DMS 273 treated with DMSO at 0.1 percent for 48 hours (cell line): ENCODE measurements around the gene GRAMD2B.
"Not testable (repeated sequence)": the region's sequence is repeated elsewhere in the genome, so short reads cannot be mapped to it uniquely, and the experiment has no call there.

Source experiments
- DNase-seq: peaks from one replicate; lab custom pipeline; 2025; lab: John Stamatoyannopoulos, UW

Gene GRAMD2B

DNA sequence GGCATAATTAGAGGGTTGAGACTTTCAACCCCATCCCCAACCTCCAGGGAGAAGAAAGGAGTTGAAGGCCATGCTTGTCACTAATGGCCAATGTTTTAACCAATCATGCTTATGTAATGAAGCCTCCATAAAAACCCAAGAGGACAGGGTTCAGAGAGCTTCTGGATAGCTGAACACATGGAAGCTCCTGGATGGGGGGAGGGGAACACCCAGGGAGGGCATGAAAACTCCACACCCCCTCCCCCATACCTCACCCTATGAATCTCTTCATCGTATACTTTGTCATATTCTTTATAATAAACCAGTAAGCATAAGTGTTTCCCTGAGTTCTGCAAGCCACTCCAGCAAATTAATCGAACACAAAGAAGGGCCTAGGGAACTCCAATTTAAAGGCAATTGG lies 90.1 kb downstream of the GRAMD2B start:
- DNase-seq: no peak

DNA sequence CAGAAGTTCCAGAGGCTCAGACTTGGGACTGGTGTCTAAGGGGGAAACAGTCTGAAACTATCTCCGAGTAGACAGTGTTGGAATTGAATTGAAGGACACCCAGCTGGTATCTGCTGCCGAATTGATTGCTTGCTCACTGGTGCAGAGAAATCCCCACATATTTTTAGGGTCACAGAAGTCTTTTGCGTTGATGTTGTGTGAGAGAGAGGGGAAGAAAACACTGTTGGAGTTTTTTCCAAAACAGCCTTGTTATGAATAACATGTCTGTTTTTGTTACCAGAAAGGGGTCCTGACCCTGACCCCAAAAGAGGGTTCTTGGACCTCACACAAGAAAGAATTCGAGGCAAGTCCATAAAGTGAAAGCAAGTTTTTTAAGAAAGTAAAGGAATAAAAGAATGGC lies 90.5 kb downstream of the GRAMD2B start:
- DNase-seq: no peak

DNA sequence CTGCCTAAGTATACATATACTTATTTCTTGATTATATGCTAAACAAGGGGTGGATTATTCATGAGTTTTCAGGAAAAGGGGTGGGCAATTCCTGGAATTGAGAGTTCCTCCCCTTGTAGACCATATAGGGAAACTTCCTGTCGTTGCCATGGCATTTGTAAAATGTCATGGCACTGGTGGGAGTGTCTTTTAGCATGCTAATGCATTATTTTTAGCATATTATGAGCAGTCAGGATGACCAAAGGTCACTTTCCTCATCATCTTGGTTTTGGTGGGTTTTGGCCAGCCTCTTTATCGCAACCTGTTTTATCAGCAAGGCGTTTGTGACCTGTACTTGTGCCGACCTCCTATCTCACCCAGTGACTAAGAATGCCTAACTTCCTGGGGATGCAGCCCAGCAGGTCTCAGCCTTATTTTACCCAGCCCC lies 90.9 kb downstream of the GRAMD2B start:
- DNase-seq: no peak

DNA sequence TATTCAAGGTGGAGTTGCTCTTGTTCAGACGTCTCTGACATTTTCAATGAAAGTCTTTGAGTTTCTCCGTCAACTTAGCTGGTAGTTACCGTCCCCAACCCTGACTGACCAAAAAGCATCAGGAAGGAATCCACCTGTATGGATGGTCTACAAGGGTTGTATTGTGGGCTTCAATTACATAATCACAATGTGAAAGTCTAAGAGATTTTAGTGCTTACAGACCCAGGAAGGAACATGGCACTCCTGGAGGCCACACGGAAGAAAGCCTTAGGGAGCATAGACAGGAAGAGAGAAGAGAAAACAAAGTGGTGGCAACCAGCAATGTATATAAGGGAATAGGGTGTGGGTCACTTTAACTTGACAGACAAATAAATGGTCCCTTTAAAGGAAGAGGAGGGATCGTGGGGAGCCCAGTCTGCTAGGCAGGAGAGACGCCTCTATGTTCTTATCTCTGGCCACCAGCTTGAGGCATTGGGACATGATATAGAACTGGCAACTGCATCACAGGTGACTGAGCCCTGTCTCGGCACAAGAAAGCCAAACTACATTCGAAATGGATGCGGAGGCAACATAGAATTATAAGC lies 91.4 kb downstream of the GRAMD2B start:
- DNase-seq: no peak

DNA sequence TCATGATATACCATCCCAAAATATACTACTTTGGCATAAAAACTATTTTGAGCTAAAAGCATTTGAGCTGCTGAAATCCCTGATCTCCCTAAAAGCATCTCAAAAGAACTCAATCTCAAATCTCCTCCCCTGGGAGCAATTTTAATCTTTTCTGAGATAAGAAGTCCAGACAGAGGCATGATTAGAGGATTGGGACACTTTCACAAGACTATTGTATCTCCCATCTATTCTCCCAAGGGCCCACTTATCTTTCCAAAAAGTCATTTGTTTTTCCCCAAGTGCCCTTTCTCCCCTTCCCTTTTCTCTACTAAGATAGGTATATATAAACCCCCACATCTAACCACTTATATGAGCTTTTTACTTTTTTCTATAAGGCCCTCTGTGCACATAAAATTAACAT lies 92.1 kb downstream of the GRAMD2B start:
- DNase-seq: no peak

DNA sequence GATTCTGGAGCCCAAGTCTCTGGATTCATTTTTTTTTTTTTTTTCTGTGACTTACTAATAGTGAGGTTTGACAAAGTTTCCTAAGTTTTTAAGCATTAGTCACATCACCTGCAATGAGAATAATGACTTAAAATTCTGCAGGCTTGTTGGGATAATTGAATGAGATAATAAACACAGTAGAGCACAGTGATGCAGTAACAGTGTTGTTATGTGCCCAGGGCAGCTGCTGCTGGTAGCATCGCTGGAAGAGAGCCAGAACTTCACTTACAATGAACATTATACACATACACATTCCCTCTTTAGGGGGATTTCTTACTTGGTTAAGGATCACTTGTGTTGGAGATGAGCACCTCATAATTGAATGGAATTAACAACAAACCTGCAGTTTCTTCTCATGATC lies 92.9 kb downstream of the GRAMD2B start:
- no peak for DNase-seq

DNA sequence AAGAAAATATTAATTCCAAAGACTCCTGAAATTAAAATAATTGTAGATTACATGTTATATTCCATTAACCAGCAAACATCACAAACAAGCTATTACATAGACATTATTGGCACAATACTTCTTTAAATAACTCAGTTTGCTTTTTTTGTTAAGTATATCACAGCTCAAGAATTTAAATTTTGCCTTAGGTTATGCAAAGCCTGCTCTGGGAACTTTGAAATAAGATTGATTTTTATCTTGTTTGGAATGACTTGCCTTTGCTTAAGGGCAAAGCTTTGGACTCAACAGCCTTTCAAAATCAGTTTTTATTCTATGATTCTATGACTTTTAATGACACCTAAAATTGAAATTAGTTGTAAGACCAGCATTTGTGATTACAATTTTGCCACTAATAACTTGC lies 93.6 kb downstream of the GRAMD2B start:
- no peak for DNase-seq

DNA sequence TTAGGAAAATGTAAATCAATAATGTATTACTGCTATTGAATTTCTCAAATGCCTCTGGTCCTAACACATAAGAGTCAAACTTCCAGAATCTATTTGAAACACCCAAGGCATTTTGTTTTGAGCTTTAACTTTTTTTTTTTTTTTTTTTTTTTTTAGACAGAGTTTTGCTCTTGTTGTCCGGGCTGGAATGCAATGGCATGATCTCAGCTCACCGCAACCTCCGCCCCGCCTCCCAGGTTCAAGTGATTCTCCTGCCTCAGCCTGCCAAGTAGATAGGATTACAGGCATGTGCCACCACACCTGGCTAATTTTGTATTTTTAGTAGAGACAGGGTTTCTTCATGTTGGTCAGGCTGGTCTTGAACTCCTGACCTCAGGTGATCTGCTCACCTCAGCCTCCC lies 96.0 kb downstream of the GRAMD2B start:
- DNase-seq: not testable (repeated sequence)

DNA sequence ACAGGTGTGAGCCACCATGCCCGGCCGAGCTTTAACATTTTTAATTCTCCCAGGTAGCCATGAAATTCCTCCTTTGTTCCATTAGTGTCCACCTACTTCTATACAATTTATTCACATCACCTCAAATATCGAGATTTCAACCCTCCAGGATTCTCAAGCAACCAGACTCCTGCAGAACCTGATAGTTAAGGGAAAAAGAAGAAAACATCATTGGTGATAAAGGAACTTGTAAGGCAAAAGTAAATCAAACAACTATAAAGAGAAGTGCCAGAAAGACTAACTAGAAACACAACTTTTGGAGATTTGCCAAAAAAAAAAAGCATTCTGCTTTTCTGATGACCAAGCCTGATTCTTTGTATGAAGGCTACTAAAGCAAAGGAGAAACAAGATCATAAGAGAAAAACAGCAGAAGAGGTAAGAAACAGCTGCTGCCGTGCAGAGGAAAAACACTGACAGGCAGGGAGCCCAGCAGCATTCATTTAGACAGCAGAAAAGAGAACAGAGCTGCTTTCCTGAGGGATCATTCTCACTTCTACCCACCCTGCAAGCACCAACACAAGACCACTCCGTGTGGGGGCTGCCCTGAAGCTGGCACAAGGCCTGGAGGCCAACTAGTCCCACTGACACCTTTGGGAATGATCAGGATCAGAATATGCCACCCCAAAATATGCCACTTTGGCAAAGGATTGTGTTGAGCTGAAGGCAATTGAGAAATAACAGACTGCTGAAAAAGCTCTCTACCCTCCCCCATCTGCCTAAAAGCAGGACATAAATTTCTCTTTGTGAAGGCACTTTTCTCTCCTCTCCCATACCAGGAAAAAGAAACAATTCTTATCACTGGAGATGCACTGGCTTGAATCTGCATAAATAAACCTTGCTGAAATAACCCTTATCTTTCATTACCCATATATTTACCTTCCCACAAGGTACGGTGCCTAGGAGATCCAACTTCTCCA lies 96.7 kb downstream of the GRAMD2B start:
- DNase-seq: no peak

DNA sequence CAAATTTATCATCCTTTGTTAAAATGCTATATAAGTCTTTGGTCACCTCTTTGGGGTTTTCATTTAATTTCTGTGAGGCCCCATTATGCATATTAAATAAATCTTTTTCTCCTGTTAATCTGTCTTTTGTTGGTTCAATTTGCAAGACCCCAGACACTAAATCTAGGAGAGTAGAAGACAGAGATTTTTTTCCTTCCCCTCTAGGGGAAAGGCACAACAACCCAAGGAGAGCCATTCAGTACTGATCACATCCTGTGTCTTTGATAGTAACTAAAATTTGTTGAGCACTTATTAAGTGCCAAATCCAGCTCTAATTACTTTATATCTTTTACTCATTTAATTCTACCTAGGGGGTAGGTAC lies 97.4 kb downstream of the GRAMD2B start:
- no peak for DNase-seq

DNA sequence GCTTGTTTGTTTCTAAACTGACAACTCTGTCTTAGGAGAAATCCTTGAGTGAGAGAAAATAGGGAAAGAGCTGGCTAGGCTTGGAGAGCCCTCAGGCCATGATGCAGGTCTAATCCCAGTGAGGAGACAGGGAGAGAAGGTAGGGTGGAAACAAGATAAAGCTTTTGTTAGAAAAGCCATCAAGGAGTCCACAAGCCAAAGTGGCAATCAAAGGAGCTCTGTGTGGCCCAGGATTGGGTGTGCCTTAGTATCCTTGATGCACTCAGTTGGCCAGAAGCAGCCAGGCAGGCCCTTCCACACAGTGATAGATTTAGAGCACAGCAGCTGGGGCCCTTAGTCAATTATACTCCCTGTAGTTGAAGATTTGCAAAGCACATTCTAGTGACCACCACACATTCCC lies 97.9 kb downstream of the GRAMD2B start:
- no peak for DNase-seq

DNA sequence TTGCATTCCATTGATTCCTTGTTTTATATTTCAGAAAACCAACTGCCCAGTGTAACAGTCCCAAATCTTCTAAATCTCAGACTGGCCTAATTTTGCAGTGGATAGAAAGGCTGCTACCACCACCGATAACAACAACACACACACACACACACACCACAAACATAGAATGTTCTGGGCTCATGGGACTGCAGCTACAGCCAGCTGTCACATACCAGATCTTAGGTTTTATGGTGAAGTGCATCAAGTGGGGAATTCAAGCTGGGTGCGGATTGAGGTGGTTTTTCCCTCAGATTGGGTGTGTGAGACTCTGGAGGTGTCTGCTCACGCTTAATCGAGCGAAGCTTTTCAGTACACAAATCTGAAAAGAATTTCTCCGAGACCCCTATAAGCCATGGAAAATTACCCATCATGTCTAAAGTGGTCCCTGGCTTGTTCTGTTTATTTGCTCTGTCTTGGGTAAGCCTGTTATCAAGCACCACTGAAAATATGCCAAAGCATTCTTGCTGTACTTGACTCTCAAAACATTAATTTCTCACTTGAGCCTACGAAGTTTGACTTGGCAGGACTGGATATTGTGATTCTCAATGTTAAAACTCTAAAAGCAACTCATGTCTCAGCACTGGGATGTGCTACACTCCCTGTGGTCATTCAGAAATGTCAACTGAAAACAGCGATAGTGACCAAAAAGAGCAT lies 100.8 kb downstream of the GRAMD2B start:
- no peak for DNase-seq

DNA sequence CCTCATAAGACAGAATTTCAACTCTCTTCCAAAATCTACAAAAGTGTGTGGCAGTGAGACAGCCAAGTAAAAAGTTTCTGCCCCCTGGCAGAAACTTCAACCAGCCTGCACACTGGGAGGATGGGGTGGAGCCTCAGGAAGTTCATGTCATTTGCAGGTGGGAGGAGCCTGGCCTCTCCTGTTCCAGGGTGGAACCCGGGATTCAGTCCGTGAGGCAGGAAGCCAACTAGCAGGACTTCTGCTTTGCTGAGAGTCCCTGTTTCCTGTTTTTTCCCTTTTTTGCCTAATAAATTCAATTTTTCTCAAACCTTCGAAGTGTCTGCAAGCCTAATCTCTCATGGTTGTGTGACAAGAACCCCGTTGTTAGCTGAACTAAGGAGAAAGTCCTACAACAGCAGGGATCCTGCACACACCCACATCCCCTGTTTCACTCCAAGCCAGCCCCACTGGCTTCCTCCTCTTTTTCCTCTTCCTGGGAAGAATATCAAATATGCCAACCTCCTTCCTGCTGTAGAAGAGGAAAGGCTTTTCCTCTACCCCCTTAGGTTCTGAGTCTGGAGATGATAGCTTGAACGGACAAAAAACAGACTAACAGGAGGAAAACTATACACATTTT lies 102.5 kb downstream of the GRAMD2B start:
- DNase-seq: no peak

DNA sequence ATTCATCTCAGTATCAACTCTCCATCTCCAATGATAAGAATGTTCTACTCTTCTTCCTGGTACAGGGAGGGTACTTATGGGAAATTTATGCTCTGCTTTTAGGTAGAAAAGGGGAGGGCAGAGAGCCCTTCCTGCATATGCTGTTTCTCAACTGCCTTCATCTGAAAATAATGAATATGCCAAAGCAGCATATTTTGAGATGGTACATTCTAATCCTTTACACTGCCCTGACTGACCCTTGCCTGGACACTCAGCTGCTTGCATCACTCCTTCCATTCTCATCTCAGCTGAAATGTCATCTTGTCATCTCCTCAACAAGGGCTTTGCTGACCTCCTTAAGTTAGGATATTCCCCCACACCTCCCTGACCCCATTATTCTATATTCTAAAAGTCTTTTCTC lies 103.3 kb downstream of the GRAMD2B start:
- no peak for DNase-seq

DNA sequence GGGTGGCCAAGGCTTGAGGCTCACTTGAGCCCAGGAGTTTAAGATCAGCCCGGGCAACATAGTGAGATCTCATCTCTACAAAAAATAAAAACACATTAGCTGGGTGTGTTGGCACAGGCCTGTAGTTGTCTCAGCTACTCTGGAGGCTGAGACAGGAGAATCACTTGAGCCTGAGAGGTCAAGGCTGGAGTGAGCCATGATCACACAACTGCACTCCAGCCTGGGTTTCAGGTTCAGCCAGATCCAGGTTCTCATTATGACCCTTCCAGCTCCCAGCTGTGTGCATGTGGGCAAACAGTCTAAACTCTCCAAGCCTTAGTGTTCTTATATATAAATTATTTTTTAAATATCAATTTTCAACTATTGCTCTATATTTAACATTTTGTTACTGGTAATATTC lies 103.9 kb downstream of the GRAMD2B start:
- no peak for DNase-seq

DNA sequence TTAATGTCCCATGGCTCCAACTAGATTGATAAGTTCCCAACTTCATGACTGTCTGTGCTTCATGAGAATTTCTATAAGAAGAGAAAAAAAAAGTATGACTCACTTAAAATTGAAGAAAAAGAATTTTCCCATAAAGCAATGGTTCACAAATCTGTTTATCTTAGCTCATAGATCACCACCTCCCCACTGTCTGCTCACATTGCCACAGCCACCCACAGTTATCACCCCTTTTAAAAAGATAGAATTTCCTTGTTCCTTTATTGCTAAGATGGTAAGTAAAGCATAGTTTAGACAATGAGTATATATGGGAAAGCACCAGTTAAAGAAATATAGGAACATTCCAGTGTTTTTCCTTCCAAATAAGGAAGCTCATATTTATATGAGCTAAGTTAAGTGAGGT lies 104.7 kb downstream of the GRAMD2B start:
- no peak for DNase-seq

DNA sequence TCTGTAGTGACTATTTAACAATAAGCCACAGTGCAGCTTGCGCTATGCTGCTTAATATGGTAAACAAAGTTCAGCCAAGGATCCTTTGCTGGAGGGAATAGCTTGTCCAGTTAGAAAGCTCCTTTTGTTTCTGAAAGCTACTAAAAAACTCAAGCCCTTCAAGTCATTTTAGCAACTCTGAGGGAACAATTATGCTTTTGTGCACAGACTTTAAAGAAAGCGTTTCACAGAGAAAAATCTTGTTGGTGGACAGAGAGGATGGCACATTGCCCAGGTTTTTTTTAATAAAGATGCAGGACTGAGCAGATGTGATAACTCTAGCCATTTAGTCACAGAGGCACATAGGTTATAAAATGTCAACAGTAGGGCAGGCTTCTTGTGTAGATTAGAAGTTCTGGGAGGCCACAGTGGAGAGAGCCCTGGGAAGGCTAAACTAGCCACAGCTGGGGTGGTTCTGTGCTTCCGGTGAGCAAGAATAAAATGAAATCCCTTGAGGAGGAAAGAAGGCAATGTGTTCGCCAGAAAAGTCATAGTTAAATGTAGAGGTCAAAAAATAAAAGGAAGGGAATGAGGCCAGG lies 108.4 kb downstream of the GRAMD2B start:
- no peak for DNase-seq

DNA sequence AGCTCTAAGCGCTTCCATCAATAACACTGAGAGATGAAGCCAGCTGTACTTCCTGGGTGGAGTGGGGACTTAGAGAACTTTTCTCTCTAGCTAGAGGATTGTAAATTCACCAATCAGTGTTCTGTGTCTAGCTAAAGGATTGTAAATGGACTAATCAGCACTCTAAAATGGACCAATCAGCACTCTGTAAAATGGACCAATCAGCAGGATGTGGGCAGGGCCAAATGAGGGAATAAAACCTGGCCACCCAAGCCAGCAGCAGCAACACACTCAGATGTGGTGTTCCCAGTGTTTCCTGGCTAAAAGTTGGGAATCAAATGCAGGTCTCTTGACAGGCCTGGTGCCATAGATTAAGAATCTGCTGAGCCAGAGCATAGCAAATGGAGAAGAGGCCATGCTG lies 111.3 kb downstream of the GRAMD2B start:
- no peak for DNase-seq

DNA sequence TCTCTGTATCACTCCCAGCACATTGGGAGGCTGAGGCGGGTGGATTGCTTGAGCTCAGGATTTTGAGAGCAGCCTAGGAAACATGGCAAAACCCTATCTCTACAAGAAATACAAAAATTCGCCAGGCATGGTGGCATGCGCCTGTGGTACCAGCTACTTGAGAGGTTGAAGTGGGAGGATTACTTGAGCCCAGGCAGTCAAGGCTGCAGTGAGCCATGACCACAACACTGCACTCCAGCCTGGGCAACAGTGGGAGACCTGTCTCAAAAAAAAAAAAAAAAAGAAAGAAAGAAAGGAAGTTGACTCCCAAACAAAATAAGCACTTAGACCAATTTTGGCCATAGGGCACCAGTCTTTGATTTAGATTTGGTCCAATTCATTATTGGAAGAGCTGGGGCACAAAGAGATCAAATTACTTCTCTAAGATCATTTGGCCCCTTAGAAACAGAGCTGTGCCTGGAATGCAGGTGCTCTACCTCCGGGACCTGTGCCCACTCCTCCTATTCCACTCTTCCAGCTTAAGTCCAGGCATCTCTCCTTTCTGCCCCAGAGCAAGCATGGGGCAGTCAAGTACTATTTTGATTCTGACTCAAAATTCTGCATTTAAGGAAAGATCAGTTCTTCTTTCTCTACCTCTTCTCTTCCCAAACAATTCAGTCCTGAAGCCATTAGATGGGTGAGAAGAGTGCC lies 112.8 kb downstream of the GRAMD2B start:
- no peak for DNase-seq

DNA sequence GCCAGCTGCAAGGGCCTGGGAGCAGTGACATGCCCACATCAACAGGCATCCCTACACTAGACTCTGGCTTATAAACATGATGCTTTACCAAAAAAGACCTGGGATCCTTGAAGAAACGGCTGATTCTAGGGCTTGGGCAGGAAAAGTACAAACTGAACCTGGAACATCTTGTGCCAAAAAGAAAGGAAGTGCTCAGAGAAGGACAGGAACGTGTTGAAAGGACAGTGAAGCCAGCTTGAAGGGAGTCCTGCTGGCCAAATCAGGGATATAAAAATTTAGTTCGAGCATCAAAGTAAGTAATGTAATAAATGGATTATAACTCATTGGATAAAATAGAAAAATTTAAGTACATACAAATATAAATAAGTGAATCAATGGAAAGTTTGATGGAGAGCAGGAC lies 113.7 kb downstream of the GRAMD2B start:
- no peak for DNase-seq

DNA sequence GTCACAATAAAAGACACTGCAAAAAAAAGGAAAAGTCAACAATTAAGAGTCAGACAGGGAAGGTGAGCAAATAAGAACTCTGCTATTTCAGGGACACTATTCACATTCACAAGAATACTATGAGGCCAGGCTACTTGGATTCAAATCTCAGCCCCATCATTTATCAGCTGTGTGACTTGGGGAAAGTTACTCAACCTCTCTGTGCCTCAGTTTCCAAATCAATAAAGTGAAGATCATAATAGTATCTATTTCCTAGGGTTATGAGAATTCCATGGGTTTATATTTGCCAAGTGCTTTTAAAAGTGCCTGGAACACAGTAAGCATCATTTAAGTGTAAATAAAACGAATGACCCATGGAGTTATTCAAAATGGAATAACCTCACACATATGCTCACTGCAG lies 115.4 kb downstream of the GRAMD2B start:
- DNase-seq: no peak

DNA sequence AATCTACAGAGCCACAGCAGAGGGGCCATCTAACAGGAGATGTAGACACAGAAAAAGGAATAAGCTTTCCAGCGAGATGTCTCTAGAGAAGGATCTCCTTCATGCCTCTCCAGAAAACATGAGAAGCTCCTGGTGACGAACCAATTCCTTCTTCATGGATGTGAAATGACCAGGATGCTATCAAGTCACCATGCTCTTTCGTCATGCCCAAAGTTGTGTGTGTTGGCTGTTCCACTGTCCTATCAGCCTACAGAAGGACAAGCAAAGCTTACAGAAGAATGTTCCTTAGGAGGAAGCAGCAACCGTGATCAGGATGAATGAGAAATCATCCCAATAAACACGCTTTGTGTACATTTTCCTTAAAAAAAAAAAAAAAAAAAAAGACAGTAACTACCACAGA lies 117.4 kb downstream of the GRAMD2B start:
- DNase-seq: no peak
